GM19043 (cell line): Measurements from ENCODE around the gene MORC3.
"Not testable (repeated sequence)": the region's sequence is repeated elsewhere in the genome, so short reads cannot be mapped to it uniquely, and the experiment has no call there.

Experiments
- ATAC-seq: cut with Tn5 transposase; IDR thresholded peaks from one replicate; pipeline ENCODE4 v1.9.1; 2021; ENCODE audit warnings: low read depth; ENCODE audit not compliant: unreplicated experiment

The MORC3 gene

GRCh38 chr21:36319767-36320420 lies at the start of gene MORC3:
Gene MORC3 (plus strand): TSS chr21:36320197. CDS start chr21:36320265, 68 bp downstream.
- peak; percentile 80 for ATAC-seq

GRCh38 chr21:36270786-36271695 lies 49.0 kb upstream of the MORC3 start:
- ATAC-seq: not testable (repeated sequence)

- no peak for ATAC-seq
These were observed 45.9 kb upstream of the MORC3 start for GRCh38 chr21:36274128-36274527.

DNA sequence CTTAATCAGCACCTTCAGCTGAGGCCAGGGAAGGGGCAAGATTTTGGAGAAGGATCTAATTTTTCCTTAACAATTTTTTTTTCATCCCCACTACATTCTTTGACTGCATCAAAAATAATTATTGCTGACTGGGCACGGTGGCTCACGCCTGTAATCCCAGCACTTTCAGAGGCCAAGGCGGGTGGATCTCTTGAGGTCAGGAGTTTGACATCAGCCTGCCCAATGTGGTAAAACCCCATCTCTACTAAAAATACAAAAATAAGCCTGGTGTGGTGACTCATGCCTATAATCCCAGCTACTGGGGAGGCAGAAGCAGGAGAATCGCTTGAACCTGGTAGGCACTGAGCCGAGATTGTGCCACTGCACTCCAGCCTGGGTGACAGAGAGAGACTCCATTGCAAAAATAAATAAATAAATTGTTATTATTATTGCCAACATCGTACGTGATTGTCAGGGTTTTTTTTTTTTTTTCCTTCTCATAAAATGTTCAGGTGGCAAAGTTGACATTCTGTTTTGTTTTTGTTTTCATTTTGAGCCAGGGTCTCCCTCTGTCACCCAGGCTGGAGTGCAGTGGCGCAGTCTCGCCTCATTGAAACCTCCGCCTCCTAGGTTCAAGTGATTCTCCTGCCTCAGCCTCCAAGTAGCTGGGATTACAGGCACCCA lies 37.3 kb upstream of the MORC3 start:
- no peak for ATAC-seq

DNA sequence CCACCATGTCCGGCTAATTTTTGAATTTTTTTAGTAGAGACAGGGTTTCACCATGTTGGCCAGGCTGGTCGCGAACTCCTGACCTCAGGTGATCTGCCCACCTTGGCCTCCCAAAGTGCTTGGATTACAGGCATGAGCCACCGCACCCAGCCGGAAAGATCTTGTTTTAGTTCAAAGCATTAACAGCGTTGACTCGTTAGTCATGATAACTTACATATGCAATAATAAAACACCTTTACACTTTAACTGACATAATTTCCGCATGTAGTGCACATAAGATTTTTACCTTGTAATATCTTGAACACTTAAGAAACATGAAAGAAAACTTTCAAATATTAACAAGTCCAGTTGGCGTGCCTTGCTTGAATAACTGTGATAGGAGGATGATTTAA lies 36.8 kb upstream of the MORC3 start:
- not testable (repeated sequence) for ATAC-seq

- ATAC-seq: peak; percentile 9
These were observed 31.2 kb upstream of the MORC3 start for GRCh38 chr21:36288651-36289243.

- no peak for ATAC-seq
These were observed 28.5 kb upstream of the MORC3 start for GRCh38 chr21:36291509-36291908.

DNA sequence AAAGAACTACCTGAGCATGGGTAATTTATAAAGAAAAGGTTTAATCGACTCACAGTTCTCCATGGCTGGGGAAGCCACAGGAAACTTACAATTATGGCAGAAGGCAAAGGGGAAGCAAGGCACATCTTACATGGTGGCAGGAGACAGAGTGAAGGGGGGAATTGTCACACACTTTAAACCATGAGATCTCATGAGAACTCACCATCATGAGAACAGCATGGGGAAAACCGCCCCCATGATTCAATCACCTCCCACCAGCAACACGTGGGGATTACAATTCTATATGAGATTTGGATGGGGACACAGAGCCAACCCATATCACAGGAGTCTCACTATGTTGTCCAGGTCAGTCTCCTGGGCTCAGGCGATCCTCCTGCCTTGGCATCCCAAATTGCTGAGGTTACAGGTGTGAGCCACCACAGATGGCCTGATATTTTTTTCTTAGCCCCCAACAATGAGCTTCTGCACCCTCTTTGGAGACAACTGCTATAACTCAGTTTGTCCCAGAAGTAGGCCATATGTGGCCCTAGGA lies 22.5 kb upstream of the MORC3 start:
- ATAC-seq: no peak

DNA sequence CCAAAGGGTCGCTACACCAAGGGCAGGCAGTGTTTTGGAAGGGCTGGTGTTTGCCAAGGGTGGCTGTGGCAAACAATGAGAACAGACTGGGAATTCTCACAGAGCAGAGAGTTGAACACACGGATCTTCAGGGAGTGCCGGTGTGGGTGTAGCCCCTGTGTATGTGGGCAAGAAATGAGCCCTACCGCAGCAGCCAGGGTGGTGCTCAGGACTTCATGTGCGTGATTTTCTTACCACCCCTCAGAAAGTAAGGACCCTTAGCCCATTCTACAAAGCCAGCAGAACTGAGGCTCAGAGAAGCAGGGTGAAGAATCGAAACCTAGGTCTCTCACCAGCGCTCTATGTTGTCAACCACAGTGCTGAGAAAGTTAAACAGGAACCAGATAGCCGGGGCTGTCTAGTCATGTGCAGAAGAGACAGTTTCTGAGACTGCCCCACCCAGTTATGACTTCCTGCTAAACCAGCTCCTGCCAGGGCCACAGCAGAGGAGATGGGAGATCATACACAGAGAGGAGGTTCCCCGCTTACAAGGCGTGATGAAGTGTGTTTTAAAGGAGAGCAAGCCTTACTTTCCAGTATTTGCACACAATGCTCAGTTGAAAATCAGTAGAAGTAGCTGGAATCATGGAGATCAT lies 21.9 kb upstream of the MORC3 start:
- peak; percentile 96 for ATAC-seq

GRCh38 chr21:36306872-36307534 lies 13.0 kb upstream of the MORC3 start:
- ATAC-seq: no peak

GRCh38 chr21:36310016-36310415 lies 10.0 kb upstream of the MORC3 start:
- ATAC-seq: peak; percentile 74

- ATAC-seq: not testable (repeated sequence)
These were observed 6.6 kb upstream of the MORC3 start for GRCh38 chr21:36313446-36313845.

GRCh38 chr21:36316045-36316444 lies 4.0 kb upstream of the MORC3 start:
- not testable (repeated sequence) for ATAC-seq

DNA sequence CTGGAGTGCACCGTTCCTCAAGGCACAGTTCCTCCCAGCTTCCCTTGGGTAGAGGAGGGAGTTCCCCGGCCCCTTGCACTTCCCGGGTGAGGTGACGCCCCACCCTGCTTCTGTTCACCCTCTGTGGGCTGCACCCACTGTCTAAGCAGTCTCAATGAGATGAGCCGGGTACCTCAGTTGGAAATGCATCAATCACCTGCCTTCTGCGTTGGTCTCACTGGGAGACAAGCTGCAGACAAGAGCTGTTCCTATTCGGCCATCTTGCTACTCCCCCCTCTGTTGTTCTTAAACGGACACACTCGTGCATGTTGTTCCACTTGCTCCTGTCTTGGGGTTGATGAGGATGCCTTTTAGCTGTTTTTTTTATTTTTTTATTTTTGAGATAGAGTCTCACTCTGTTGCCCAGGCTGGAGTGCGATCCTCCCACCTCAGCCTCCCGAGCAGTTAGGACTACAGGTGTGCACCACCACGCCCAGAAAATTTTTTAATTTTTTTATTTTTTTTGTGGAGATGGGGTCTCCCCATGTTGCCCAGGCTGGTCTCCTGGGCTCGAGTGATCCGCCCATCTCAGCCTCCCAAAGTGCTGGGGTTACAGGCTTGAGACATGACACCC lies 3.0 kb upstream of the MORC3 start:
- ATAC-seq: no peak

DNA sequence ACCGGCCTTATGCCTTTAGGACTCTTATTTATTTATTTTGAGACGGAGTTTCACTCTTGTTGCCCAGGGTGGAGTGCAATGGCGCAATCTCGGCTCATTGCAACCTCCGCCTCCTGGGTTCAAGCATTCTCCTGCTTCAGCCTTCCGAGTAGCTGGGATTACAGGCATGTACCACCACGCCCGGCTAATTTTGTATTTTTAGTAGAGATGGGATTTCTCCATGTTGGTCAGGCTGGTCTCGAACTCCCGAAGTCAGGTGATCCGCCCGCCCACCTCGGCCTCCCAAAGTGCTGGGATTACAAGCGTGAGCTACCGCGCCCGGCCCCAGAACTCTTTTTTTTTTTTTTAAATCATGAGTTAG lies 611 bp upstream of the MORC3 start:
- not testable (repeated sequence) for ATAC-seq

DNA sequence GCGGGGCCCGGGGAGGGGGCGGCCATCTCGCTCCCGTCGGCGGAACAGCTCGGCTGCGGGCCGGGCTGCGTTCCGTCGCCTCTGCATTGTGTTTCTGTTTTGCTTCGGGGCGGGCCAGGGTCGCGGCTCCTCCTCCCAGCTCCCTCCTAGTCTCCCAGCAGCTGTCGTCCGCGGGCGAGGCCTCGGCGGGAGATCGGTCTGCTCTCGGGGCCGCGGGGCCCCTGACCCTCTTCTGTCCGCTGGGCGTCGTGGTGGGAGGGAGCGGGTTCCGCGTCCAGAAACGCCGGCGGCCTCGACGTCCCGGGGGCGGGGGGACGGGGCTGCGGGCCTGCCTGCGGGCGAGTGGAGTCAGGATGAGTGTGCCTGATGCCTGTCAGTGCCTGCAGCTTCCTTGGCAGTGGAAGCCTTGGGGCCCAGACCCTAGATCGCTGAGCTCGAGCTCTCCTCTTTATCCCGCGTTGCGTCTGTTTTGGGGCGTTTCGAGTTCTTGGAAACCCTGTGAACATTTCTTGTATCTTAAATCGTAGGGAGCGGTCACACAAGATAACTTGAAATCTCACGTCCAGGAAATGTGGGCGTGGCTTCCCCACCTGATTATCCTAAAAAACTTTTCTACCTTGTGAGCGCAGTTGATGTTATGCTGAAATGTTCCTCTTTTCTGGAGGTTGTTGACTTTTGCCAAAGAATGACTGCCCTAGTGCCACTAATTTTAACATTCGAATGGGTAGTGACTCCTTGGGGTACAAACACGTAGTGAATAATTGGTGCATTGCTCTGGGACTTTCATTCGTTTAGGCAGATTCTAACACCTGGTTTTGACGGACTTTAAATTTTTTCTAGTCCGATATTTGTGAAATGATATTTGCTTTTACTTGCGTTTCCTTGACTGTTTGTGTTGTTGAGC lies 676 bp downstream of the MORC3 start:
- ATAC-seq: peak; percentile 30

DNA sequence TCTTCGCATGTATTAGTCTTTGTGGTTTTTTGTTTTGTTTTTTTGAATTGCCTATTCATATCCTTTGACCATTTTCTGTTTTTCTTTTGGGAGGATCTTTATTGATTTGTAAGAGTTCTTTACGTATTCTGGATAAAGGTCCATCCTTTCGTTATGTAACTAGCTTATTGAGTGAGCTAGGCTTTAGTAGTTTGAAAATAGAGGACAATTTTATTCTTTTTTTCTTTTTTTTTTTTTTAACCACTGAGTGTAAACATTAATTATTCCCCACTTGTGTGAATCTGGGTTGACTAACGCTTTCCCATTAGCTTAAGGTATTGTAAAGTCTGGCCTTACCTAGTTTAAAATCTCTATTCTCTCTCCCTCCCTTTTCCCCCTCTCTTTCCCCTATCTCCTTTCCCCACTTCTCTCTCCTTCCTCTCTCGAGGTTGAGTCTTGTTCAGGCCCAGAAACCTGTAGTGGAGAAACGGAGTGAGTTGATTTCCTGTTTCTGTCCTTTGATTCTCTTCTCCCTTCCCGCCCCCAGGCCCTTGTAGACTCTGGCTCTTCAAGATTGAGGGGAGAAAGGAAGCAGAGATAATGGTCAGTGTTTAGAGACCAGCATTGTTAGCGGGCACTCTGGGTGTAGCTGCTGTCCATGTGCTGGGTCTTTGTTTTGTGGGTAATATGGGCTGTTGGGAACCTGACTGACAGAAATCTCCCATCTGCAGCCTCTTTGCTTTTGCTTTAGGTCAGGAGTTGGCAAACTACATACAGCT lies 1.5 kb downstream of the MORC3 start:
- ATAC-seq: no peak

- ATAC-seq: no peak
These were observed 2.1 kb downstream of the MORC3 start for GRCh38 chr21:36322083-36322424.
